GM23338 (cell line): ENCODE results near the gene NDUFS7. TPM values are rescaled to one million over a fixed set of nuclear protein-coding genes. Genes with fewer than 3 reads are reported as not detected.

Experiments used
- ATAC-seq: fragments of 200-7000 bp; cut with Tn5 transposase; 3 replicates; pipeline ENCODE4 v1.9.1; 2020
- DNase-seq: peaks from one replicate; pipeline ENCODE4 v3.0.0-alpha.2; 2015; ENCODE audit warnings: low spot score
- H2AFZ ChIP-seq: fragments of 200-600 bp; sonication (generic); 2 replicates; pipeline ENCODE4 v1.8.0; 2016; ENCODE audit warnings: antibody characterized with exemption, mild to moderate bottlenecking, moderate library complexity
- H3F3A ChIP-seq: fragments of 200-600 bp; sonication (generic); replicated peaks from 2 replicates; pipeline ENCODE4 v1.8.0; 2017; ENCODE audit warnings: antibody characterized with exemption, mixed run types, low read depth
- H3K27ac ChIP-seq: fragments of 200-600 bp; sonication (generic); 2 replicates; pipeline ENCODE4 v1.6.1; 2016; ENCODE audit warnings: low read depth
- H3K27me3 ChIP-seq: fragments of 200-600 bp; sonication (generic); 2 replicates; pipeline ENCODE4 v1.8.0; 2016; ENCODE audit warnings: mild to moderate bottlenecking, mixed run types, moderate library complexity; ENCODE audit not compliant: insufficient read depth
- H3K36me3 ChIP-seq: fragments of 200-600 bp; sonication (generic); 2 replicates; pipeline ENCODE4 v1.8.0; 2016; ENCODE audit warnings: mild to moderate bottlenecking; ENCODE audit not compliant: insufficient read depth
- H3K4me1 ChIP-seq: fragments of 200-600 bp; sonication (generic); 2 replicates; pipeline ENCODE4 v1.8.0; 2016; ENCODE audit warnings: mild to moderate bottlenecking, moderate library complexity; ENCODE audit not compliant: insufficient read depth
- H3K4me2 ChIP-seq: fragments of 200-600 bp; sonication (generic); 2 replicates; pipeline ENCODE4 v1.7.1; 2017; ENCODE audit warnings: mixed run types
- H3K4me3 ChIP-seq: fragments of 200-600 bp; sonication (generic); 2 replicates; pipeline ENCODE4 v1.6.1; 2016; ENCODE audit warnings: mixed run types
- H3K79me2 ChIP-seq: fragments of 200-600 bp; sonication (generic); replicated peaks from 2 replicates; pipeline ENCODE4 v1.8.0; 2017; ENCODE audit warnings: mild to moderate bottlenecking; ENCODE audit not compliant: insufficient read depth
- H3K9me2 ChIP-seq: fragments of 200-600 bp; sonication (generic); 2 replicates; pipeline ENCODE4 v1.8.0; 2017; ENCODE audit not compliant: insufficient read depth
- H4K20me1 ChIP-seq: fragments of 200-600 bp; sonication (generic); replicated peaks from 2 replicates; pipeline ENCODE4 v1.8.0; 2017; ENCODE audit warnings: mild to moderate bottlenecking; ENCODE audit not compliant: insufficient read depth
- H3K27ac Mint-ChIP-seq: 2 replicates; pipeline ENCODE4 v1.8.0; 2020; ENCODE audit warnings: inconsistent platforms, mild to moderate bottlenecking, moderate library complexity, mixed read lengths
- H3K27me3 Mint-ChIP-seq: 3 replicates; pipeline ENCODE4 v1.8.0; 2022; ENCODE audit warnings: low read depth, mild to moderate bottlenecking, moderate library complexity, mixed read lengths, inconsistent platforms; ENCODE audit not compliant: insufficient read depth, poor library complexity
- H3K36me3 Mint-ChIP-seq: 3 replicates; pipeline ENCODE4 v1.8.0; 2021; ENCODE audit warnings: low read depth, mild to moderate bottlenecking, inconsistent platforms, moderate library complexity, mixed read lengths
- H3K4me1 Mint-ChIP-seq: 3 replicates; pipeline ENCODE4 v1.8.0; 2020; ENCODE audit warnings: mild to moderate bottlenecking, inconsistent platforms, mixed read lengths
- H3K4me3 Mint-ChIP-seq: 3 replicates; pipeline ENCODE4 v1.8.0; 2021; ENCODE audit warnings: moderate library complexity, mild to moderate bottlenecking, inconsistent platforms, mixed read lengths
- H3K9me3 Mint-ChIP-seq: 3 replicates; pipeline ENCODE4 v1.8.0; 2020; ENCODE audit warnings: moderate library complexity, mild to moderate bottlenecking, inconsistent platforms, mixed read lengths
- EZH2 ChIP-seq: fragments of 200-600 bp; sonication (generic); IDR thresholded peaks from one replicate; pipeline ENCODE4 v1.8.0; 2017; ENCODE audit warnings: antibody characterized with exemption, mild to moderate bottlenecking, low read depth; ENCODE audit not compliant: unreplicated experiment
- EZH2phosphoT487 ChIP-seq: fragments of 200-600 bp; sonication (generic); IDR thresholded peaks from one replicate; pipeline ENCODE4 v1.8.1; 2018; ENCODE audit warnings: antibody characterized with exemption; ENCODE audit not compliant: unreplicated experiment
- JUNB ChIP-seq: IDR thresholded peaks from one replicate; pipeline ENCODE4 v1.6.1; 2016; ENCODE audit warnings: antibody characterized with exemption; ENCODE audit not compliant: unreplicated experiment
- NANOG ChIP-seq: IDR thresholded peaks from 2 replicates; pipeline ENCODE4 v1.6.1; 2016; ENCODE audit warnings: antibody characterized with exemption, borderline replicate concordance
- STAT1 ChIP-seq: IDR thresholded peaks from one replicate; pipeline ENCODE4 v1.6.1; 2016; ENCODE audit warnings: antibody characterized with exemption; ENCODE audit not compliant: unreplicated experiment
- ZNF114 ChIP-seq: fragments of 250-450 bp; sonication (Bioruptor Pico); IDR thresholded peaks from 2 replicates; pipeline ENCODE4 v1.5.0; 2020; ENCODE audit warnings: mild to moderate bottlenecking, moderate library complexity
- ZNF331 ChIP-seq: fragments of 250-450 bp; sonication (Bioruptor Pico); IDR thresholded peaks from 2 replicates; pipeline ENCODE4 v1.5.0; 2020; ENCODE audit warnings: low read depth, mild to moderate bottlenecking, moderate library complexity
- polyA plus RNA-seq: library from polyadenylated mRNA; unstranded; fragments of >200 nt; fragmentation: Nextera tagmentation; extraction: Ambion mirVana; gene quantifications from 2 replicates; pipeline ENCODE4 v1.2.1, GENCODE V29; 2016
- total RNA-seq: library from RNA; depleted of rRNA; stranded (reverse); fragments of >200 nt; shearing (Covaris generic); gene quantifications from 2 replicates; pipeline ENCODE4 v1.2.3, GENCODE V29; 2014
- TF ChIP-seq, protein P1 (sequence below): fragments of 250-450 bp; sonication (Bioruptor Pico); IDR thresholded peaks from 2 replicates; pipeline ENCODE4 v1.5.0; 2020; ENCODE audit warnings: mild to moderate bottlenecking, moderate library complexity
- TF ChIP-seq, protein P2 (sequence below): IDR thresholded peaks from one replicate; pipeline ENCODE4 v1.6.1; 2018; ENCODE audit warnings: antibody characterized with exemption; ENCODE audit not compliant: unreplicated experiment
- TF ChIP-seq, protein P3 (sequence below), 2 experiments: fragments of 200-600 bp in 1 of 2; sonication (generic) in 1 of 2; conservative IDR thresholded peaks; 2 replicates each; pipeline versions ENCODE4 v1.5.1 to v1.6.1; 2016 to 2017; ENCODE audit warnings: antibody characterized with exemption in 2 of 2, low read depth in 2 of 2, mild to moderate bottlenecking in 2 of 2, moderate library complexity in 1 of 2

Gene NDUFS7
- total and polyA plus RNA-seq, 2 experiments from 2014 or later = 132 to 203 TPM

DNA sequence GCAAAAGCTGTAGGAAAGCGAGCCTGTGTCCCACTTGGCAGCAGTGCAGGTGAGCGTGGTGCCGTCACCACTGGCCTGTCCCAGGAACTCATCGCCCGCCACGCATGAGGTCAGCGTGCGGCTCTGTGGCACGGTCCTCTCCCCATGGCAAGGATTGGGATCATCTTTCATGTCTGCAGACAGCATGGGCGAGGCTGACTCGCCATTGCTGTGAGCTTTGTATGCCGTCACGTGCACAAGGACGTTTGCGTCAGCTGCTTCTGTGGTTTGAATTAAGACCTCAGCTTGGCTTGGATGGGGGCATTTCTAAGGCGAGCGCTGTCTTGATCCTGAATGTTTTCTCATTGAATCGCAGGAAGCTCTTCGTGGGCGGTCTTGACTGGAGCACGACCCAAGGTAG, 33.4 kb downstream of the NDUFS7 start (continued):
- TF ChIP-seq, protein P1, sequence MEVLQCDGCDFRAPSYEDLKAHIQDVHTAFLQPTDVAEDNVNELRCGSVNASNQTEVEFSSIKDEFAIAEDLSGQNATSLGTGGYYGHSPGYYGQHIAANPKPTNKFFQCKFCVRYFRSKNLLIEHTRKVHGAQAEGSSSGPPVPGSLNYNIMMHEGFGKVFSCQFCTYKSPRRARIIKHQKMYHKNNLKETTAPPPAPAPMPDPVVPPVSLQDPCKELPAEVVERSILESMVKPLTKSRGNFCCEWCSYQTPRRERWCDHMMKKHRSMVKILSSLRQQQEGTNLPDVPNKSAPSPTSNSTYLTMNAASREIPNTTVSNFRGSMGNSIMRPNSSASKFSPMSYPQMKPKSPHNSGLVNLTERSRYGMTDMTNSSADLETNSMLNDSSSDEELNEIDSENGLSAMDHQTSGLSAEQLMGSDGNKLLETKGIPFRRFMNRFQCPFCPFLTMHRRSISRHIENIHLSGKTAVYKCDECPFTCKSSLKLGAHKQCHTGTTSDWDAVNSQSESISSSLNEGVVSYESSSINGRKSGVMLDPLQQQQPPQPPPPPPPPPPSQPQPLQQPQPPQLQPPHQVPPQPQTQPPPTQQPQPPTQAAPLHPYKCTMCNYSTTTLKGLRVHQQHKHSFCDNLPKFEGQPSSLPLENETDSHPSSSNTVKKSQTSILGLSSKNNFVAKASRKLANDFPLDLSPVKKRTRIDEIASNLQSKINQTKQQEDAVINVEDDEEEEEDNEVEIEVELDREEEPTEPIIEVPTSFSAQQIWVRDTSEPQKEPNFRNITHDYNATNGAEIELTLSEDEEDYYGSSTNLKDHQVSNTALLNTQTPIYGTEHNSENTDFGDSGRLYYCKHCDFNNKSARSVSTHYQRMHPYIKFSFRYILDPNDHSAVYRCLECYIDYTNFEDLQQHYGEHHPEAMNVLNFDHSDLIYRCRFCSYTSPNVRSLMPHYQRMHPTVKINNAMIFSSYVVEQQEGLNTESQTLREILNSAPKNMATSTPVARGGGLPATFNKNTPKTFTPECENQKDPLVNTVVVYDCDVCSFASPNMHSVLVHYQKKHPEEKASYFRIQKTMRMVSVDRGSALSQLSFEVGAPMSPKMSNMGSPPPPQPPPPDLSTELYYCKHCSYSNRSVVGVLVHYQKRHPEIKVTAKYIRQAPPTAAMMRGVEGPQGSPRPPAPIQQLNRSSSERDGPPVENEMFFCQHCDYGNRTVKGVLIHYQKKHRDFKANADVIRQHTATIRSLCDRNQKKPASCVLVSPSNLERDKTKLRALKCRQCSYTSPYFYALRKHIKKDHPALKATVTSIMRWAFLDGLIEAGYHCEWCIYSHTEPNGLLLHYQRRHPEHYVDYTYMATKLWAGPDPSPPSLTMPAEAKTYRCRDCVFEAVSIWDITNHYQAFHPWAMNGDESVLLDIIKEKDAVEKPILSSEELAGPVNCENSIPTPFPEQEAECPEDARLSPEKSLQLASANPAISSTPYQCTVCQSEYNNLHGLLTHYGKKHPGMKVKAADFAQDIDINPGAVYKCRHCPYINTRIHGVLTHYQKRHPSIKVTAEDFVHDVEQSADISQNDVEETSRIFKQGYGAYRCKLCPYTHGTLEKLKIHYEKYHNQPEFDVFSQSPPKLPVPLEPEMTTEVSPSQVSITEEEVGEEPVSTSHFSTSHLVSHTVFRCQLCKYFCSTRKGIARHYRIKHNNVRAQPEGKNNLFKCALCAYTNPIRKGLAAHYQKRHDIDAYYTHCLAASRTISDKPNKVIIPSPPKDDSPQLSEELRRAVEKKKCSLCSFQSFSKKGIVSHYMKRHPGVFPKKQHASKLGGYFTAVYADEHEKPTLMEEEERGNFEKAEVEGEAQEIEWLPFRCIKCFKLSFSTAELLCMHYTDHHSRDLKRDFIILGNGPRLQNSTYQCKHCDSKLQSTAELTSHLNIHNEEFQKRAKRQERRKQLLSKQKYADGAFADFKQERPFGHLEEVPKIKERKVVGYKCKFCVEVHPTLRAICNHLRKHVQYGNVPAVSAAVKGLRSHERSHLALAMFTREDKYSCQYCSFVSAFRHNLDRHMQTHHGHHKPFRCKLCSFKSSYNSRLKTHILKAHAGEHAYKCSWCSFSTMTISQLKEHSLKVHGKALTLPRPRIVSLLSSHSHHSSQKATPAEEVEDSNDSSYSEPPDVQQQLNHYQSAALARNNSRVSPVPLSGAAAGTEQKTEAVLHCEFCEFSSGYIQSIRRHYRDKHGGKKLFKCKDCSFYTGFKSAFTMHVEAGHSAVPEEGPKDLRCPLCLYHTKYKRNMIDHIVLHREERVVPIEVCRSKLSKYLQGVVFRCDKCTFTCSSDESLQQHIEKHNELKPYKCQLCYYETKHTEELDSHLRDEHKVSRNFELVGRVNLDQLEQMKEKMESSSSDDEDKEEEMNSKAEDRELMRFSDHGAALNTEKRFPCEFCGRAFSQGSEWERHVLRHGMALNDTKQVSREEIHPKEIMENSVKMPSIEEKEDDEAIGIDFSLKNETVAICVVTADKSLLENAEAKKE = no peak
- TF ChIP-seq EZH2phosphoT487 = no peak
- TF ChIP-seq NANOG = no peak
- no peak for TF ChIP-seq ZNF331 (CRISPR knock-in tag)
- no peak for TF ChIP-seq EZH2
- TF ChIP-seq ZNF114 (CRISPR knock-in tag) = no peak

DNA sequence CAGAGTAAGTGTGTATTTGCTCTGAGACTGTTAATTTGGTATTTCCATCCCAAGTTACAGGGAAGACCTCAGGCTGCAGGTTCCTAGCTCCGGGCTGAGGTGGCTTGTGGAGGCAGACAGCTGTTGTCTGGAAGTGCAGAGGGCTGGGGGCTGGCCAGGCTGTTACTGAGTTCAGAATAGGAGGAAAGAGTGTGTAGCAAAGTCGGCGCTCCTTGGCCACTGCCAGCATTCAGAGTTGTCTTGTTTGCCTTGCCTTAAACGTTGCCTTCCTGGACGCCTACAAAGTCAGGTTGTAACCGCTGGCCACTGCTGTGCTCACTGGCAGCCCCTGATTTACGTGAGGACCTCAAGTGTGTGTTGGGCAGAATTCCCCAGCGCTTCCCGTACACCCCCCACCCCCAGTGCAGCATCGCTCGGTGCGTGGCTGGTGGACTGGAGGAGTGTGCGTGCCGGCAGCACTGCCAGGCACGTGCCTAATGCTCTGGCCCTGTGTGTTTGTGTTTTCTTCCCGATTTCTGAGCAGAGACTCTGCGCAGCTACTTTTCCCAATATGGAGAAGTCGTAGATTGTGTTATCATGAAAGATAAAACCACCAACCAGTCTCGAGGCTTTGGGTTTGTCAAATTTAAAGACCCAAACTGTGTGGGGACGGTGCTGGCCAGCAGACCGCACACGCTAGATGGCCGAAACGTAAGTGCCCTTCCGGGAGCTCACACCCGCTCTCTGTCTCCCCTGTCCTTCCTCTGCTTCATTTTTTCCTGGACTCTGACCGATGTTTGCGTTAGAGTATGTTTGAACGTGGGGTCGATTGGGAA, 34.2 kb downstream of the NDUFS7 start:
- peaks cover 50% of the 10 kb centered on the region for H3K4me1 Mint-ChIP-seq
- H3K4me3 ChIP-seq = no peak overlapping the region
- peaks cover 60% of the 10 kb centered on the region for H3K36me3 Mint-ChIP-seq
- H3K27me3 Mint-ChIP-seq = peaks cover 28% of the 10 kb centered on the region
- no peaks in the 10 kb centered on the region for H3K9me2 ChIP-seq
- H4K20me1 ChIP-seq = peaks cover 49% of the 10 kb centered on the region
- ATAC-seq = no peak
- H3K4me3 Mint-ChIP-seq = peak overlapping the region; percentile 11; the same call in 1 of the 3 replicates
- 0 out of 2 replicates have a peak overlapping the region, but pooled peaks have one; percentile 69 for H3K27ac ChIP-seq
- no peak for DNase-seq
- H3K27ac Mint-ChIP-seq = peak overlapping the region; percentile 73
- no peaks in the 10 kb centered on the region for H3K9me3 Mint-ChIP-seq
- H3K4me1 ChIP-seq = peaks cover 28% of the 10 kb centered on the region
- H3F3A ChIP-seq = peaks cover 32% of the 10 kb centered on the region
- peaks cover 21% of the 10 kb centered on the region for H3K36me3 ChIP-seq
- no peak overlapping the region for H3K4me2 ChIP-seq
- peaks cover 93% of the 10 kb centered on the region for H3K79me2 ChIP-seq
- H2AFZ ChIP-seq = no peak overlapping the region
- no peaks in the 10 kb centered on the region for H3K27me3 ChIP-seq
- TF ChIP-seq, protein P2, sequence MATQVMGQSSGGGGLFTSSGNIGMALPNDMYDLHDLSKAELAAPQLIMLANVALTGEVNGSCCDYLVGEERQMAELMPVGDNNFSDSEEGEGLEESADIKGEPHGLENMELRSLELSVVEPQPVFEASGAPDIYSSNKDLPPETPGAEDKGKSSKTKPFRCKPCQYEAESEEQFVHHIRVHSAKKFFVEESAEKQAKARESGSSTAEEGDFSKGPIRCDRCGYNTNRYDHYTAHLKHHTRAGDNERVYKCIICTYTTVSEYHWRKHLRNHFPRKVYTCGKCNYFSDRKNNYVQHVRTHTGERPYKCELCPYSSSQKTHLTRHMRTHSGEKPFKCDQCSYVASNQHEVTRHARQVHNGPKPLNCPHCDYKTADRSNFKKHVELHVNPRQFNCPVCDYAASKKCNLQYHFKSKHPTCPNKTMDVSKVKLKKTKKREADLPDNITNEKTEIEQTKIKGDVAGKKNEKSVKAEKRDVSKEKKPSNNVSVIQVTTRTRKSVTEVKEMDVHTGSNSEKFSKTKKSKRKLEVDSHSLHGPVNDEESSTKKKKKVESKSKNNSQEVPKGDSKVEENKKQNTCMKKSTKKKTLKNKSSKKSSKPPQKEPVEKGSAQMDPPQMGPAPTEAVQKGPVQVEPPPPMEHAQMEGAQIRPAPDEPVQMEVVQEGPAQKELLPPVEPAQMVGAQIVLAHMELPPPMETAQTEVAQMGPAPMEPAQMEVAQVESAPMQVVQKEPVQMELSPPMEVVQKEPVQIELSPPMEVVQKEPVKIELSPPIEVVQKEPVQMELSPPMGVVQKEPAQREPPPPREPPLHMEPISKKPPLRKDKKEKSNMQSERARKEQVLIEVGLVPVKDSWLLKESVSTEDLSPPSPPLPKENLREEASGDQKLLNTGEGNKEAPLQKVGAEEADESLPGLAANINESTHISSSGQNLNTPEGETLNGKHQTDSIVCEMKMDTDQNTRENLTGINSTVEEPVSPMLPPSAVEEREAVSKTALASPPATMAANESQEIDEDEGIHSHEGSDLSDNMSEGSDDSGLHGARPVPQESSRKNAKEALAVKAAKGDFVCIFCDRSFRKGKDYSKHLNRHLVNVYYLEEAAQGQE = no peak
- TF ChIP-seq NANOG (no peak), JUNB (no peak), EZH2phosphoT487 (no peak), STAT1 (no peak), ZNF114 (CRISPR knock-in tag) (no peak), ZNF331 (CRISPR knock-in tag) (no peak)
- TF ChIP-seq, protein P3, sequence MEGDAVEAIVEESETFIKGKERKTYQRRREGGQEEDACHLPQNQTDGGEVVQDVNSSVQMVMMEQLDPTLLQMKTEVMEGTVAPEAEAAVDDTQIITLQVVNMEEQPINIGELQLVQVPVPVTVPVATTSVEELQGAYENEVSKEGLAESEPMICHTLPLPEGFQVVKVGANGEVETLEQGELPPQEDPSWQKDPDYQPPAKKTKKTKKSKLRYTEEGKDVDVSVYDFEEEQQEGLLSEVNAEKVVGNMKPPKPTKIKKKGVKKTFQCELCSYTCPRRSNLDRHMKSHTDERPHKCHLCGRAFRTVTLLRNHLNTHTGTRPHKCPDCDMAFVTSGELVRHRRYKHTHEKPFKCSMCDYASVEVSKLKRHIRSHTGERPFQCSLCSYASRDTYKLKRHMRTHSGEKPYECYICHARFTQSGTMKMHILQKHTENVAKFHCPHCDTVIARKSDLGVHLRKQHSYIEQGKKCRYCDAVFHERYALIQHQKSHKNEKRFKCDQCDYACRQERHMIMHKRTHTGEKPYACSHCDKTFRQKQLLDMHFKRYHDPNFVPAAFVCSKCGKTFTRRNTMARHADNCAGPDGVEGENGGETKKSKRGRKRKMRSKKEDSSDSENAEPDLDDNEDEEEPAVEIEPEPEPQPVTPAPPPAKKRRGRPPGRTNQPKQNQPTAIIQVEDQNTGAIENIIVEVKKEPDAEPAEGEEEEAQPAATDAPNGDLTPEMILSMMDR (conservative IDR thresholded peaks at IDR 0.05; ENCODE audit: low read depth in 2 of 2) = no peak
